GM19193 (cell line): ENCODE results near the gene TBX21.
A peak's percentile ranks its signal among the peaks of the same experiment; 100 is the strongest.

Experiments
- POLR2A ChIP-seq: IDR thresholded peaks from 4 replicates; pipeline ENCODE4 v1.6.1; 2011; ENCODE audit not compliant: insufficient read depth, insufficient read length; ENCODE audit errors: extremely low read depth

The TBX21 gene, protein sequence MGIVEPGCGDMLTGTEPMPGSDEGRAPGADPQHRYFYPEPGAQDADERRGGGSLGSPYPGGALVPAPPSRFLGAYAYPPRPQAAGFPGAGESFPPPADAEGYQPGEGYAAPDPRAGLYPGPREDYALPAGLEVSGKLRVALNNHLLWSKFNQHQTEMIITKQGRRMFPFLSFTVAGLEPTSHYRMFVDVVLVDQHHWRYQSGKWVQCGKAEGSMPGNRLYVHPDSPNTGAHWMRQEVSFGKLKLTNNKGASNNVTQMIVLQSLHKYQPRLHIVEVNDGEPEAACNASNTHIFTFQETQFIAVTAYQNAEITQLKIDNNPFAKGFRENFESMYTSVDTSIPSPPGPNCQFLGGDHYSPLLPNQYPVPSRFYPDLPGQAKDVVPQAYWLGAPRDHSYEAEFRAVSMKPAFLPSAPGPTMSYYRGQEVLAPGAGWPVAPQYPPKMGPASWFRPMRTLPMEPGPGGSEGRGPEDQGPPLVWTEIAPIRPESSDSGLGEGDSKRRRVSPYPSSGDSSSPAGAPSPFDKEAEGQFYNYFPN

DNA sequence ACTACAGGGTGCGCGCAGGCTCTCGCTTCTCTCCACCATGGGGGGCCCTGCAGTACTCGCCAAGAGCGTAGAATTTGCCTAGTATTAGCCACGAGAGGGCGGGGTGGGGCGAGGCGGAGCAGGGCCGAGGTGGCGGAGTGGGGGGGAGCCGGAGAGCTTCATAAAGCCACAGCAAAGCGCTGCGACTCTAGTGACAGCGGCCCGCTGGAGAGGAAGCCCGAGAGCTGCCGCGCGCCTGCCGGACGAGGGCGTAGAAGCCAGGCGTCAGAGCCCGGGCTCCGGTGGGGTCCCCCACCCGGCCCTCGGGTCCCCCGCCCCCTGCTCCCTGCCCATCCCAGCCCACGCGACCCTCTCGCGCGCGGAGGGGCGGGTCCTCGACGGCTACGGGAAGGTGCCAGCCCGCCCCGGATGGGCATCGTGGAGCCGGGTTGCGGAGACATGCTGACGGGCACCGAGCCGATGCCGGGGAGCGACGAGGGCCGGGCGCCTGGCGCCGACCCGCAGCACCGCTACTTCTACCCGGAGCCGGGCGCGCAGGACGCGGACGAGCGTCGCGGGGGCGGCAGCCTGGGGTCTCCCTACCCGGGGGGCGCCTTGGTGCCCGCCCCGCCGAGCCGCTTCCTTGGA is at the start of gene TBX21:
Gene TBX21, plus strand, starts transcription at position 190 of the 627 bp plus-strand sequence. Its CDS starts 219 bp downstream, at position 409.
- TF ChIP-seq POLR2A = peak; percentile 82

DNA sequence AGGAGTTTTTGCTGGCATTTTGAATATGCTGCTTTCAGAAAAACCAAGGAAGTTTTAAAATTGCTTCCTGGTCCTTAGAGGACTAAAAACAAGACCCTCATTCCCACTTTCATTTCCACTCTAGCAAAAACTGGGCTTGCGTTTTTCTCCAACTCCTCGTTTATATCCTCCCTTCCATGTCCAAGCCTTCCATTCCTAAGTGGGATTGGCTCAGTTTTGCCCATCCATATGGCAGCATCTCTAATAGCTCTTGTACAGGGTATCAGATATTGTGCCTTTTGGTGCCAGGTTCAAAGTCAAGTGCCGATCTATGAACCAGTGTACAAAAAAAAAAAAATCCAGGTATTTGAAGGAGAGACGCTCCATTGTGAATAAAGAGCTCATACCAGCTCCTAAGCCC is 49.0 kb upstream of the TBX21 start:
- no peak for TF ChIP-seq POLR2A

DNA sequence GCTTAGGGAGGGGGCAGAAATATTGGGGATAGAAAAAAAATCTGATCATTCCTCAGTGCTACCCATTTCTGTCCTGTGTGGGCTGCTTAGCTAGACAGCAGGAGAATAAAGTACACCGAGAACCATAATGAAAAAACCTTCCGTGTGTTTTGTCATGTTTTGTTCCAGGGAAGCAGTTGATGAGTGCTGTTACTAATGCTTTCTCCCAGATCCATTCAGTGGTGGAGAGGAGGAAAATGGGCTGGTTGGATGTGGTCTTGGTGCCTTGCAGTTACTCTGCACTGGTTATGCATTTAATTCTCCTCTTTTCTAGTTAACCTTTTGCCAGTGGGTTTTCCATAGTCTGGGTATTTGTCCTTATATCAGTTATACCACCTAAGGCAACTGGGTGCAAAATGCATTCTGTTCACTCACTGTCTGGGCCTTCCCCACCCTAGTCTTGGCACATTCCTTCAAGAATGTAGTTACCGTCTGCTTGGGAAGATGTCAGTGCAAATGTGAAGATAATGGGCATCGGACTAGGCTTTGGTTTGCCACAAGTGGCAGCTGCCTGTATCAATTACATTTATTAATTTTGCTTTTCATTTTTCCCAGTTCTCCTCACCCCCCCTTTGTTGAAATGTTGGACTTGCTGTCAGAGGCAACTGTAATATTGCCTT is 48.4 kb upstream of the TBX21 start:
- no peak for TF ChIP-seq POLR2A

DNA sequence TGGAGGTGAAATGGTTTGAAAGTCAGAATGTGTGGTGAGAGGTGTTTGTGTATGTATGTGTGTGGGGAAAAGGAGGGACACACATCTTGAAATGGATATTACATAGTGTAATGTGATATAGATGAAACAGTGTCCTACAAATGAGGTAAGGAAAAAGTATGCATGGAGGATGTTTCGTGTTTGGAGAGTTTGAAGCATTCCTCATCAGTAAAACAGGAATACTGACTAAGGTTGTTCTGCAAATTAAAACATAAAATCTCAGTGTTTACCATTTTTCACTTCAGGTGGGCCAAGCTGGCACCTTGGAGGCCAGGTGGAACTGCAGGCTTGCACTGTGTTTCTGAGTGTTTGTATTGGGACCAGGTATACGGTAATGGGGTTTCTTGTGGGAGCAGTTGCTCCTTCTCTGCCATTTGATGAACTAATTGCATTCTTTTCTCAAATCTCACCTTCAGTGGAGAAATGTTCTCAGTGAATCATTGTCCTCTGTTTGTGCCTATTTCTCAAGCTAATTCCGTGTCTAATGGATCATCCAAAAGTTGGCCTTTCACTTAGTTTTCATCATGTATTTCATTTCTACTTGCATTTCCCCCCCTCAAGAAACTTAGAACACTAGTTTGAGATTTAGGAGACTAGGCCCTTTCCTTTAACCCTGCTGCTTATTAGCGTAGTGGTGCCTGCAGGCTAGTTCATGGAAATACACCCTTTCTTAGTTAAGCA is 47.3 kb upstream of the TBX21 start:
- TF ChIP-seq POLR2A = no peak

DNA sequence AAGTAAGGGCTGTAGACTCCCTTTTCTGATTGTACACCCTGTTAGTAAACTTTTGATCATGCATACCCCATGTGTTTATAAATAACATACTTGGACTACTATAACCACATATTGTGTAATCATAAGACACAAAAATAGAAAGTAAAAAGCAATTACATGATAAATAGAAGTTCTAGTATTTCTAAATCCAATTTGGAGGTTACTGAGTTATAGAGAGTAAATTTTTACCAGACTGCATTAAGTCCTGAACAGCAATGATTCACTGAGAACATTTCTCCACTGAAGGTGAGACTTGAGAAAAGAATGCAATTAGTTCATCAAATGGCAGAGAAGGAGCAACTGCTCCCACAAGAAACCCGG is 46.8 kb upstream of the TBX21 start:
- TF ChIP-seq POLR2A = no peak

DNA sequence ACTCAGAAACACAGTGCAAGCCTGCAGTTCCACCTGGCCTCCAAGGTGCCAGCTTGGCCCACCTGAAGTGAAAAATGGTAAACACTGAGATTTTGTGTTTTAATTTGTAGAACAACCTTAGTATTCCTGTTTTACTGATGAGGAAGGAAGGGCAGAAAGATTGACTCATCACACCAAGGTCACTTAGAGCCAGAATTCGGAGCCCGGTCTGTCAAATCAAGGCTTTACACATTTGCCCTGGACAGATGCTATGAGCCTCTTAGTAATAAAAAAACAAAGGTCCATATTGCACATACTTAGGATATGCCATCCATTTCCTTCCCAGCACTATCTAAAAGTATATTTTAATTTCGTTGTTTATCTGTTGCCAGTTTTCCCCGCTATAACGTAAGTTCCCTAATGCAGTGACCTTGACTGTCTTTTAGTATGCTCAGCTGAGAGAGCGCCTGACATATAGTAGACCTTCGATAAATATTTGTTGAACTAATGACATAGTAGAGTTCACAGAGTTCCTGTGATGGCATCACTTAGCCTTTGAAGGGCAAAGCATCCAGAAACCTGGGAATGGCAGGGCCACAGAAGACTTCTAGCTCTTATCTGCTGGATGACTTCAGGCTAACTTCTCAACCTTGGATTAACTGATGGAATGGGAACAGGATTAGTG is 46.2 kb upstream of the TBX21 start:
- no peak for TF ChIP-seq POLR2A

DNA sequence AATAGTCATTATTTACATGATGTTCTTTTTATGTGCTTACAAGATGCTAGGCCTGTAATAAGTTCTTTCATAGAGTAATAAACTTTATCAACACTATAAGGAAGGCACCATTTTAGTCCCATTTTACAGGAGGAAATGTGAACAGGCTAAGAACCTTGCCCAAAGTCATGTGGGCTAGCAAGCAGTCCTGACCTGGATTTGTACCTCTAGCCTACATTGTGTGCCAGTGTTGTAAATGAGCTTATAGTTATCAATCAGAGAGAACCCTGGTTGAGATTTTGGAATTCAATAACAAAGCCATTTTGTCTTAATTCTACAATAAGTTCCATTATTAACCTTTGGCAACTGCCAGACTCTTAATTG is 45.7 kb upstream of the TBX21 start:
- TF ChIP-seq POLR2A = no peak

DNA sequence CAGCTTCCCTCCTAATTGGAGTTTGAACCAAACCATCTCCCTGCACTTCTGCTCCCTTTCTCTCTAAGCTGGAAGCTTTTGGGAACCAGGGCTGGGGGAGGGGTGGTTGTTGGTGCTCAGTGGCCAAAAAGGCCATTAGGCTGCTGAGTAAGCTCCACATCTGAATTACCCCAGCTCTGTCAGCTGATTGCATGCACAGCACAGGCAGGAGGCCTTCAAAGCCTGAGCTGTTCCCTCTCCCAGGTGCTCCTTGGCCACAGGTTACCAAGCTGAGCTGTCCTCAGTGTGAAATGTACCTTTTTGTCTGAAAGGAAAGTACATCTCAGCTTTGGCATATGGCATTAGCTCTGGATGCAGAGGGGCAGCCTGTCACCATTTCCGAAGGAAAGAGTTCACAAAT is 45.3 kb upstream of the TBX21 start:
- no peak for TF ChIP-seq POLR2A

DNA sequence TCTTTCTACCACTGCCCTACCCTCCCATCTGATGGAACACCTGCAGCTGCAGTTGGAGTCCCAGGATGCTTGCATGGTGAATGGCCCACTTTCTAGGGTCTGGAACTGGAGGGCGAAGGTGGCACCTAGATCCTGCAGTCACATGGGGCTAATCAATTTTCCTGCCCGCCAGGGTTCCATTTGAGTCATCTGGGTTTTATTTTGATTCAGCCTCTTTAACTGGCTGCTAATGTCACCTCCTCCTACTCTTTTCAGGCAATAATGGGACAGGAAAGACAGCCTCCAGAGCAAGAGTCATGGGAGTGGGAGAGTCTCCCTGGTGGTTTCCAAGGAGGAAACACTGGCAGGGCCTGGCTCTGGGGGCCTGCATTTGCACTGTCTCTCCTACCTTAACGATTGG is 42.9 kb upstream of the TBX21 start:
- TF ChIP-seq POLR2A = no peak

DNA sequence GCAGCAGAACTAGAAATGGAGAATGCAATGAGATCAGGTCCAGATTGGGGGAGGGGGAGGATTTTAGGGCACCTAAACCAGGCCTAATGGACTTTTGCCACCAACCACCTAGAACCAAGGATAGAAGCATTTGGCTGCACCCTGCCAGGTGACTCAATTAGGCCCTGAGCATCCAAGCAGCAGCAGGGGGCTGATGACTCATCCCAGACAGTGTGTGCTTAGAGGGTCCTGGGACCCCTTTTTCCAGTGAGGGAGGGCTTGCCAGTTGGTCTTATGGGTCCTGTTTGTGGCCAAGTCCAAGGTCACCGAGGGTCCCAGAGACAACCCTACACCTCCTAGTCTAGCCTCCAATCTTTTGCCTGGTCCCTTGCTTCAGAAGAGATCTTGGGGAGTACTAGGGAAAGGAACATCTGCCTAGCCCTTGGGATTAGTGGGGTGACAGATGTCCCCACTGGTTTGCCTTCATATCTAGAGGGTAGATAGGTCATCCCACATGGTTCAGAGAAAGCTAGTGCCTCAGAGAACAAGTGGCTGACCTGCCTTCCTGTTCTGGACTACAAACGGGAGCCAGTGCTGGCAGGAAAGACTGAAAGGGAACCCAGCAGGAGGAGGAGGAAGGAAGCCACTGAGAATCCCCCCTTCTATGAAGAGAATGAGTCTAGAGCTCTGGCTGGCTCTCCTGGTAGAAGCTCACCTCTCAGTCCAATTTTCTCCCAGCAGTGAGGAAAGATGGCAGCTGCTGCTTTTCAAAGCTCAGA is 40.7 kb upstream of the TBX21 start:
- no peak for TF ChIP-seq POLR2A

DNA sequence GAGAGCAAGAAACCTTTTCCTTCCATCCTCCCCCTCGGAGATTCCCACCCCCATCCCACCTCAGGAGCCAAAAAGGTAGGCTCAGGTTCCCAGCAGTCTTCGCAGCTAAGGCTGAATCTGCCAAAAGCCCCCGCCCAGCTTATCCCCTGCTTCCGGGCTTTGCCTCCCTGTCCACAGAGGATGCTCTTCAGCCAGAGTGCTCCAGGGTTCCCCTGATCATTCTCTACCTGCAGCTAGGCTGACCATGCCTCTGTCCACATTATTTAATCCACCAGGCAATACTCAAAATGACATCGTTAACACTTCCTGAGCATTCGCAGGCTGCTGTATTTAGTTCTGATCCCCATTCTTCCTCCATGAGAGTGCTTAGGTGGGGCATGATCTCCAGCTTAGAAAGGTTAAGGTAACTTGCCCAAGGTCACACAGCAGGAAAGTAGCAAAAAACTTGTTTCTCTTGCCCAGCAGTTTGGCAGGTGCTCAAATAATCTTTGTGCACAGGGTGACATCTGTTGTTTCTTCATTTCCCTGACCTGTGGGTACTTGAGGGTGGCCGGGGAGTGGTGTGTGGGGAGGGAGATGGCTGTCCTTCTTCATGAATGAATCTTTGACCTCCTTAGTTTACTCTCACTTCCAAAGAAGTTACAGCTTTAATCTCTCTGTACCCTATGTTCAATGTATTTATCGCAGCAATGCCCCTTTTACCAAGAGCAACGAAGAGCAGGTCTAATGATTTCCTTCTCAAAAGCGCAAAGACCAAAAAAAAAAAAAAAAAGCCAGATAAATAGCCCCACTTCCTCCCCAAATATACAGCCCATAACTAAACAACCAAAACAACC is 39.9 kb upstream of the TBX21 start:
- no peak for TF ChIP-seq POLR2A

DNA sequence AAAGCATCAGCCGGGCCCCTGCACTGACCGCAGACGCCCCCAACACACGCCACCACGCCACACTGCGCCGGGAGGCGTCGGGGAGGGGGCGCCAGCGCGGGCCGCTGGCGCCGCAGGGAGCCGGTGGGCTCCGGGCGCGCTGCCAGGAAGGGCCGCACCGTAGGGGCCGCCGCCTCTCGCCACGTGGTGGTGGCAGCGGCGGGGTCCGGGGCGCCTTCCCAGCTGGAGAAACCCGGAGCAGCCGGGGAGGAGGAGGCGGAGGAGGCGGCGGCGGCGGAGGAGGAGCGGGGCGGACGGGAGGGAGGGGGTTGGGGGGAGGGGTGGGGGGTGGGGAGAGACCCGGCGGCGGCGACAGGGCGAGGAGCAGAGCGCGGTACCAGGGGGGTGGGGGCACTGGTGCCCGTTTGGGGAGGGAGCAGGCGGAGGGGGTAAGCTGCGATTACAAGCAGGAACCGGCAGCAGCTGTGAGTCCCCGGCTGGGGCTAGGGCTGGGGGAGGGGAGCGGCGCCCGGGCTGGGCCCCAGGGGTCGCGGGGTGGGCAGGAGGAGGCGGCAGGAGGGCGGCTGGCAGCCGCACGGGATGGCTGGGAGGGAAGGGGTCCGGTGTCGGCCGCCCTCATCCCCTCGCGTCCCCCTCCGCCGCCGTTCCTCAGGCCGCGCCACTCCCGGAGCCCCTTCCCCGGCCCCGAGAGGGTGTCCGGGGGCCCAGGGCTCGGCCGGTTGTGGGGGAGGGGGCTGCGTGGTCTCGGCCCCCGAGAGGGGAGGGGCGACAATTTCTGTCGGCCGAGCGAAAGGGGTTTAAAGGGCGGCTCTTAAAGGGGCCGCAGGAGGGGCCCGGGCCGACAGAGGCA is 39.1 kb upstream of the TBX21 start, which contains the start of gene TBKBP1:
Gene TBKBP1, plus strand, starts transcription at position 431 of the 850 bp plus-strand sequence. CDS start 1,952 bp downstream, outside the sequence.
- TF ChIP-seq POLR2A = no peak
